ENCODE results near the gene RAB11A.

The RAB11A gene

DNA sequence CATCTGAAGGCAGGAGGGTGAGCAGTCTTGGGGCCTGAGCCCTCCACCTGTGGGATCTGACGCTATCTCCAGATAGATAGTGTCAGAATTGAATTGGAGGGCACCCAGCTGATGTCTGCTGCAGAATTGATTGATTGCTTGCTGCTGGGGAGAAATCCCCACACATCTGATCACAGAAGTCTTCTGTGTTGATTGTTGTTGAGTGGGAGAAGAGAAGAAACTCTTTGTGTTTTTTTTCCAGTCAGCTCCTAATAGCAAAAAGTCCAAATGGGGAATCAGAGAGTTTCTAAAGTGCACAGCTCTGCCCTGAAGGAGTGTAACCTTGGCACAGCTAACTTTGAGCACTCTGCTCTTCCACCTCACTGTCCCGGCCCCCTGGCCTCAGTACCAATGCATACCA, 66.1 kb downstream of the RAB11A start:
- no peak for DNase-seq (ENCODE audit: extremely low read depth, low read depth)
- H3K4me3 ChIP-seq (replicated peaks; ENCODE audit: low read depth, low read length): no peak overlapping the region
- TF ChIP-seq, protein P1, sequence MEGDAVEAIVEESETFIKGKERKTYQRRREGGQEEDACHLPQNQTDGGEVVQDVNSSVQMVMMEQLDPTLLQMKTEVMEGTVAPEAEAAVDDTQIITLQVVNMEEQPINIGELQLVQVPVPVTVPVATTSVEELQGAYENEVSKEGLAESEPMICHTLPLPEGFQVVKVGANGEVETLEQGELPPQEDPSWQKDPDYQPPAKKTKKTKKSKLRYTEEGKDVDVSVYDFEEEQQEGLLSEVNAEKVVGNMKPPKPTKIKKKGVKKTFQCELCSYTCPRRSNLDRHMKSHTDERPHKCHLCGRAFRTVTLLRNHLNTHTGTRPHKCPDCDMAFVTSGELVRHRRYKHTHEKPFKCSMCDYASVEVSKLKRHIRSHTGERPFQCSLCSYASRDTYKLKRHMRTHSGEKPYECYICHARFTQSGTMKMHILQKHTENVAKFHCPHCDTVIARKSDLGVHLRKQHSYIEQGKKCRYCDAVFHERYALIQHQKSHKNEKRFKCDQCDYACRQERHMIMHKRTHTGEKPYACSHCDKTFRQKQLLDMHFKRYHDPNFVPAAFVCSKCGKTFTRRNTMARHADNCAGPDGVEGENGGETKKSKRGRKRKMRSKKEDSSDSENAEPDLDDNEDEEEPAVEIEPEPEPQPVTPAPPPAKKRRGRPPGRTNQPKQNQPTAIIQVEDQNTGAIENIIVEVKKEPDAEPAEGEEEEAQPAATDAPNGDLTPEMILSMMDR (IDR thresholded peaks at IDR 0.05; ENCODE audit: low read depth, low read length, missing control alignments): no peak

- TF ChIP-seq, protein P1 (IDR thresholded peaks at IDR 0.05; ENCODE audit: low read depth, low read length, missing control alignments): no peak
- no peak for DNase-seq (ENCODE audit: extremely low read depth, low read depth)
Observed at GRCh38 chr15:65936282-65936681, 67.0 kb downstream of the RAB11A start.

GRCh38 chr15:65937054-65937453, 67.8 kb downstream of the RAB11A start:
- TF ChIP-seq, protein P1 (IDR thresholded peaks at IDR 0.05; ENCODE audit: low read depth, low read length, missing control alignments): no peak
- no peak for DNase-seq (ENCODE audit: extremely low read depth, low read depth)
- H3K4me3 ChIP-seq (replicated peaks; ENCODE audit: low read depth, low read length): no peak overlapping the region

More at GRCh38 chr15:65936282-65936681, 67.0 kb downstream of the RAB11A start:
- H3K4me3 ChIP-seq (replicated peaks; ENCODE audit: low read depth, low read length): no peak overlapping the region

- TF ChIP-seq, protein P1 (IDR thresholded peaks at IDR 0.05; ENCODE audit: low read depth, low read length, missing control alignments): no peak
- DNase-seq (ENCODE audit: extremely low read depth, low read depth): no peak
Observed at GRCh38 chr15:65937476-65937875, 68.2 kb downstream of the RAB11A start.

GRCh38 chr15:65938604-65939003, 69.3 kb downstream of the RAB11A start:
- no peak for DNase-seq (ENCODE audit: extremely low read depth, low read depth)
- TF ChIP-seq, protein P1 (IDR thresholded peaks at IDR 0.05; ENCODE audit: low read depth, low read length, missing control alignments): no peak
- no peak overlapping the region for H3K4me3 ChIP-seq (replicated peaks; ENCODE audit: low read depth, low read length)

More at GRCh38 chr15:65937476-65937875, 68.2 kb downstream of the RAB11A start:
- H3K4me3 ChIP-seq (replicated peaks; ENCODE audit: low read depth, low read length): no peak overlapping the region

- TF ChIP-seq, protein P1 (IDR thresholded peaks at IDR 0.05; ENCODE audit: low read depth, low read length, missing control alignments): no peak
- DNase-seq (ENCODE audit: extremely low read depth, low read depth): peak; percentile 74
- H3K4me3 ChIP-seq (replicated peaks; ENCODE audit: low read depth, low read length): no peak overlapping the region
Observed at GRCh38 chr15:65939901-65940617, 70.8 kb downstream of the RAB11A start.

DNA sequence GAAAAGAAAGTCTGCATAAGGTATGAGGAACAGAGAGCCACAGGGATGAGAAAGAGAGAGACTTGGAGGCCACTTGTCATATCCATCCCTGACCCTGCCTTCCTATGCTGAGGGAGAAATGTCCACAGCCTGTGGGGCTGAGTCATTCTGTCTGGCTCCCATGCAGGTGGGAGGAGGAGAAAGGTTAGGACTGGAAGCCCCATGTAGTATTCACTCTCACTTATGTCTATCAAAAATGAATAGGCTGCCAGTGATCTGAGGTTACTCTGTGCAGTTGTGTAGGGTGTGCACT, 71.3 kb downstream of the RAB11A start:
- H3K4me3 ChIP-seq (replicated peaks; ENCODE audit: low read depth, low read length): no peak overlapping the region
- DNase-seq (ENCODE audit: extremely low read depth, low read depth): no peak
- TF ChIP-seq, protein P1 (IDR thresholded peaks at IDR 0.05; ENCODE audit: low read depth, low read length, missing control alignments): no peak

Measured in HFF-Myc (cell line).